Hepatocyte (in vitro differentiated cells): ENCODE data around the gene TBCD. TPM values are rescaled to one million over a fixed set of nuclear protein-coding genes. Genes with fewer than 3 reads are reported as not detected.

Experiments
- DNase-seq: peaks from one replicate; pipeline ENCODE4 v3.0.0-alpha.2; 2016; ENCODE audit warnings: low spot score
- H2AFZ ChIP-seq: fragments of 200-600 bp; sonication (generic); 2 replicates; pipeline ENCODE4 v1.6.0; 2016; ENCODE audit warnings: antibody characterized with exemption, mild to moderate bottlenecking
- H3K27ac ChIP-seq: fragments of 200-600 bp; sonication (generic); 2 replicates; pipeline ENCODE4 v1.5.1; 2016; ENCODE audit warnings: mild to moderate bottlenecking
- H3K27me3 ChIP-seq: fragments of 200-600 bp; sonication (generic); 2 replicates; pipeline ENCODE4 v1.6.1; 2016
- H3K36me3 ChIP-seq: fragments of 200-600 bp; sonication (generic); replicated peaks from 2 replicates; pipeline ENCODE4 v1.5.1; 2016; ENCODE audit warnings: low read depth; ENCODE audit not compliant: insufficient read depth
- H3K4me1 ChIP-seq: fragments of 200-600 bp; sonication (generic); 2 replicates; pipeline ENCODE4 v1.5.1; 2016; ENCODE audit warnings: mild to moderate bottlenecking, moderate library complexity; ENCODE audit not compliant: insufficient read depth
- H3K4me2 ChIP-seq: fragments of 200-600 bp; sonication (generic); 2 replicates; pipeline ENCODE4 v1.6.0; 2016
- H3K4me3 ChIP-seq: fragments of 200-600 bp; sonication (generic); 2 replicates; pipeline ENCODE4 v1.5.1; 2016; ENCODE audit warnings: mild to moderate bottlenecking
- H3K79me2 ChIP-seq: fragments of 200-600 bp; sonication (generic); 2 replicates; pipeline ENCODE4 v1.6.0; 2017; ENCODE audit warnings: mild to moderate bottlenecking
- H3K9me2 ChIP-seq: fragments of 200-600 bp; sonication (generic); replicated peaks from 2 replicates; pipeline ENCODE4 v1.6.0; 2017; ENCODE audit warnings: mild to moderate bottlenecking; ENCODE audit not compliant: insufficient read depth
- H3K9me3 ChIP-seq: fragments of 200-600 bp; sonication (generic); 2 replicates; pipeline ENCODE4 v1.5.1; 2016; ENCODE audit warnings: low read depth, mild to moderate bottlenecking
- H4K20me1 ChIP-seq: fragments of 200-600 bp; sonication (generic); 2 replicates; pipeline ENCODE4 v1.6.0; 2016; ENCODE audit warnings: mild to moderate bottlenecking; ENCODE audit not compliant: insufficient read depth, poor library complexity, severe bottlenecking
- EZH2 ChIP-seq: fragments of 200-600 bp; sonication (generic); IDR thresholded peaks from 2 replicates; pipeline ENCODE4 v1.6.1; 2016; ENCODE audit warnings: antibody characterized with exemption, mild to moderate bottlenecking, borderline replicate concordance
- EZH2phosphoT487 ChIP-seq: fragments of 200-600 bp; sonication (generic); IDR thresholded peaks from one replicate; pipeline ENCODE4 v1.6.1; 2018; ENCODE audit warnings: antibody characterized with exemption, mild to moderate bottlenecking, low read depth, moderate library complexity; ENCODE audit not compliant: unreplicated experiment, severe bottlenecking
- WGBS: methylation state at CpG from one replicate; pipeline ENCODE4 v1.1.6; 2016; ENCODE audit warnings: low lambda C conversion rate; ENCODE audit errors: missing lambda C conversion rate; 5-methylcytosine and 5-hydroxymethylcytosine counted together
- polyA plus RNA-seq: library from polyadenylated mRNA; unstranded; fragments of >200 nt; fragmentation: Nextera tagmentation; extraction: Ambion mirVana; gene quantifications from 2 replicates; pipeline ENCODE4 v1.2.1, GENCODE V29; 2016
- total RNA-seq: library from RNA; depleted of rRNA; stranded (reverse); fragments of >200 nt; gene quantifications from 2 replicates; pipeline ENCODE4 v1.2.3, GENCODE V29; 2014
- TF ChIP-seq, protein P1 (sequence below): fragments of 200-600 bp; sonication (generic); IDR thresholded peaks from 2 replicates; pipeline ENCODE4 v1.5.1; 2016; ENCODE audit warnings: antibody characterized with exemption, mild to moderate bottlenecking; ENCODE audit not compliant: poor library complexity

Gene TBCD
- total and polyA plus RNA-seq, 2 experiments from 2014 or later = 24.5 to 41.5 TPM

DNA sequence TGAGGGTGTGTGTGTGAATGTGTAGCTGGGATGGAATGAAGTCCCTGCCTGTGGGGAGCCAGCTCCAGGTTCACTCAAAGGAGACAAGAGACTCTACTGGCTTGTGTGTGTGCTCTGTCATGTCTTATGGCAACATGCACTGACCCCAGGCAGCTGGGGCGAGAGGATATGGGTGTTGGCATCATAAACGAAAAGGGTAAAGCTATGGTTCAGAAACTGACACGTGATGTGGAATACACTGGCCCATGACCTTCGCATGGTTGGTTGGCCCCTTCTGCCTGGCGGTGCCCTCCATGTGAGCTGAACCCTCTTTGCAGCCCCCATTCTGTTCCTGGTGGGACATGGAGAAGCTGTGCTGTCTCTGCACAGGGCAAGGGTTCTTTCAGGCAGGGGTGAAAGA is 66.1 kb downstream of the TBCD start:
- Histone ChIP-seq H3K9me2 (no peaks in the 10 kb centered on the region), H3K9me3 (peaks cover 10% of the 10 kb centered on the region), H3K4me3 (no peak overlapping the region), H3K27me3 (no peaks in the 10 kb centered on the region), H3K4me2 (no peak overlapping the region), H3K4me1 (no peaks in the 10 kb centered on the region), H2AFZ (no peak overlapping the region), H4K20me1 (no peaks in the 10 kb centered on the region), H3K27ac (no peak overlapping the region), H3K36me3 (no peaks in the 10 kb centered on the region), H3K79me2 (no peaks in the 10 kb centered on the region)
- no peak for DNase-seq
- 93% methylated on average over 5 of the region's 5 CpGs for WGBS
- TF ChIP-seq EZH2 (no peak), EZH2phosphoT487 (no peak)
- TF ChIP-seq, protein P1, sequence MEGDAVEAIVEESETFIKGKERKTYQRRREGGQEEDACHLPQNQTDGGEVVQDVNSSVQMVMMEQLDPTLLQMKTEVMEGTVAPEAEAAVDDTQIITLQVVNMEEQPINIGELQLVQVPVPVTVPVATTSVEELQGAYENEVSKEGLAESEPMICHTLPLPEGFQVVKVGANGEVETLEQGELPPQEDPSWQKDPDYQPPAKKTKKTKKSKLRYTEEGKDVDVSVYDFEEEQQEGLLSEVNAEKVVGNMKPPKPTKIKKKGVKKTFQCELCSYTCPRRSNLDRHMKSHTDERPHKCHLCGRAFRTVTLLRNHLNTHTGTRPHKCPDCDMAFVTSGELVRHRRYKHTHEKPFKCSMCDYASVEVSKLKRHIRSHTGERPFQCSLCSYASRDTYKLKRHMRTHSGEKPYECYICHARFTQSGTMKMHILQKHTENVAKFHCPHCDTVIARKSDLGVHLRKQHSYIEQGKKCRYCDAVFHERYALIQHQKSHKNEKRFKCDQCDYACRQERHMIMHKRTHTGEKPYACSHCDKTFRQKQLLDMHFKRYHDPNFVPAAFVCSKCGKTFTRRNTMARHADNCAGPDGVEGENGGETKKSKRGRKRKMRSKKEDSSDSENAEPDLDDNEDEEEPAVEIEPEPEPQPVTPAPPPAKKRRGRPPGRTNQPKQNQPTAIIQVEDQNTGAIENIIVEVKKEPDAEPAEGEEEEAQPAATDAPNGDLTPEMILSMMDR = no peak

GRCh38 chr17:82820278-82821251 is 68.7 kb downstream of the TBCD start:
- Histone ChIP-seq H3K9me3 (peaks cover 10% of the 10 kb centered on the region), H3K27ac (no peak overlapping the region), H3K4me1 (no peaks in the 10 kb centered on the region), H3K9me2 (no peaks in the 10 kb centered on the region), H3K36me3 (no peaks in the 10 kb centered on the region), H2AFZ (no peak overlapping the region), H3K27me3 (no peaks in the 10 kb centered on the region), H3K4me2 (no peak overlapping the region), H4K20me1 (no peaks in the 10 kb centered on the region), H3K79me2 (no peaks in the 10 kb centered on the region), H3K4me3 (no peak overlapping the region)
- no peak for DNase-seq
- WGBS = 98% methylated on average over 5 of the region's 5 CpGs
- TF ChIP-seq EZH2phosphoT487 (no peak), EZH2 (no peak)
- TF ChIP-seq, protein P1 = no peak

DNA sequence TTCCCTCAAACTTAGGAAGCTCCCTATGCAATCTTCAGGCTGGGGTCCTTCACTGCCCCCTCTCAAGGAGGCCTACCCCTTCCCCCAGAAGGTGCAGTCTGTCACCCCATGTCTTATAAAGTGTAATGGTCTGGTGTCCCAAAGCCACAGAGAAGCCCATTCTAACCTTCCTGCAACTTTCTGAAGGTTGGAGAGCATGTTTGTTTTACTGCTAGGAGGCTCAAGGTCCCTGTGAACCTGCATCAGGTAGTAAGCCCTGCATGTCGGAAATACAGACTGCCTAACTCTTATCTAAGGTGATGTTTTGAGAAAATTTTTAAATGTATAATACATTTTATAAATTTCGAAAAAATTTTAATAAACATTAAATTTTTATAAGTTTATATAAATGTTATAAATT is 69.7 kb downstream of the TBCD start:
- TF ChIP-seq EZH2 (no peak), EZH2phosphoT487 (no peak)
- Histone ChIP-seq H2AFZ (no peak overlapping the region), H3K36me3 (no peaks in the 10 kb centered on the region), H3K4me2 (no peak overlapping the region), H3K9me2 (no peaks in the 10 kb centered on the region), H3K4me3 (no peak overlapping the region), H3K27ac (no peak overlapping the region), H3K79me2 (no peaks in the 10 kb centered on the region), H3K27me3 (no peaks in the 10 kb centered on the region), H4K20me1 (no peaks in the 10 kb centered on the region), H3K9me3 (peaks cover 10% of the 10 kb centered on the region), H3K4me1 (no peaks in the 10 kb centered on the region)
- 97% methylated on average over 2 of the region's 2 CpGs for WGBS
- no peak for DNase-seq

- peaks cover 10% of the 10 kb centered on the region for H3K9me3 ChIP-seq
- H3K27me3 ChIP-seq = no peaks in the 10 kb centered on the region
- H2AFZ ChIP-seq = no peak overlapping the region
- no peak for TF ChIP-seq EZH2
- no peak for TF ChIP-seq EZH2phosphoT487
- TF ChIP-seq, protein P1 = no peak
- no peak overlapping the region for H3K4me2 ChIP-seq
- H3K36me3 ChIP-seq = no peaks in the 10 kb centered on the region
- WGBS = 91% methylated on average over 16 of the region's 16 CpGs
- no peaks in the 10 kb centered on the region for H3K4me1 ChIP-seq
- H3K9me2 ChIP-seq = no peaks in the 10 kb centered on the region
- no peak overlapping the region for H3K4me3 ChIP-seq
- DNase-seq = no peak
- no peaks in the 10 kb centered on the region for H4K20me1 ChIP-seq
- H3K27ac ChIP-seq = no peak overlapping the region
- no peaks in the 10 kb centered on the region for H3K79me2 ChIP-seq
Measured at GRCh38 chr17:82822281-82822680, 70.4 kb downstream of the TBCD start.
